ENCODE measurements around the gene GRIK3.

GRIK3 gene

GRCh38 chr1:36977731-36978406 is 56.4 kb downstream of the GRIK3 start:
- DNase-seq (ENCODE audit: low read depth): no peak

- DNase-seq (ENCODE audit: low read depth): no peak
Measured at GRCh38 chr1:36975642-36976041, 58.7 kb downstream of the GRIK3 start.

- no peak for DNase-seq (ENCODE audit: low read depth)
Measured at GRCh38 chr1:36973056-36973455, 61.3 kb downstream of the GRIK3 start.

- DNase-seq (ENCODE audit: low read depth): no peak
Measured at GRCh38 chr1:36971852-36972618, 62.3 kb downstream of the GRIK3 start.

DNA sequence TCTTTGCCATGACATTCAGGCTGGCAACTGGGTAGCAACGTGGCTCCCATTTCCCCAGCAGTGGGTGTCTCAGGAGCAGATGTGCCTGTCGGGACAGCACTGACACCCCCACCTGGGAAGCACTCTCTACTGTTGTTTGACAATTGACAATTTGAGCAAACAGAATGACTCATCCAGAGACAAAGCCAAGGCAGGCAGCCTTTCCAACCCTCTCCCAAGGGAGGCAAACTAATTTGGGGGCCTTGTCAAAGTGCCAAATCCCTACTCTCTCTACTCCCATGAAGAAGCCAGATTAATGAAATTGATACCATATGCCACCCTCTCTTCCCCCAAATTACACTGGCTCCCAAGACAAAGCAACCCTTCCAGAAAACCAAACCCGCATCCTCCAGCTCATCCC is 65.6 kb downstream of the GRIK3 start:
- no peak for DNase-seq (ENCODE audit: low read depth)

DNA sequence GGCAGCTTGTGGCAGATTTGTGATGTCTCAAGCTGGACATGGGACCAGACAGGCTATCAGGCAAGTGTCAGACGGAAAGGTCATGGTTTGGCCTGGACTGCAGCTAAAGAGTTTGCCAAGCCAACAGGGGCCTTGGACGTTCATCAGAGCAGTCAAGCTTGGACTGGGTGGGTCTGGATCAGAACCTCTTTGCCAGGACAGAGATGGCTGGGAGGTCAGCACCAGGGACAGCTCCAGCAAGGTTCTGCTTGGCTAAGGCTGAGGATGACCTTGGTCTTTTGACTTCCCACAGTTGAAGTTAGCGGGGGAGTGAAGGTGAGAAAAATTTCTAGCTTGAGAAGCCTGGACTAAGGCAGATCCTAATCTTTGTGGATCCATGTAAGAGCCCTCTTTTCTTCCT is 68.1 kb downstream of the GRIK3 start:
- DNase-seq (ENCODE audit: low read depth): no peak

- no peak for DNase-seq (ENCODE audit: low read depth)
Measured at GRCh38 chr1:36965275-36966159, 68.8 kb downstream of the GRIK3 start.

DNA sequence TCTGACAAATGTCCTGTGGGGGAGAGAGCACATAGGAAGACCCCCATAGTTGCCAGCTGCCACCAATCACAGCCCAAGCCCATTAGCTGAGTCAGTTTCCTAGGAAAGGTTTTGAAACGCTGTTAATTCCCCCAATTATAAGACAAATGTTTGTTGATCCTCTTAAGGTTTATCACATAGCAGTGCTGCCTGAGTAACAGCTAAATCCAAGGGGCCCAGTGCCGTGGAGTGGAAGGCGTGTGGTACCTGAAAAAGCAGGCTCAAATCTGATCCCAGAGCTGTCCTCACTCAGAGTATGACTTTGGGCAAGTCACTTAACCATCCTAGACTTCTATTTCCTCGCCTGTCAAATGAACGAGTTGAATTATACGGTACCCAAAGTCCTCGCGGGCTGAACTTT is 69.5 kb downstream of the GRIK3 start:
- DNase-seq (ENCODE audit: low read depth): no peak

DNA sequence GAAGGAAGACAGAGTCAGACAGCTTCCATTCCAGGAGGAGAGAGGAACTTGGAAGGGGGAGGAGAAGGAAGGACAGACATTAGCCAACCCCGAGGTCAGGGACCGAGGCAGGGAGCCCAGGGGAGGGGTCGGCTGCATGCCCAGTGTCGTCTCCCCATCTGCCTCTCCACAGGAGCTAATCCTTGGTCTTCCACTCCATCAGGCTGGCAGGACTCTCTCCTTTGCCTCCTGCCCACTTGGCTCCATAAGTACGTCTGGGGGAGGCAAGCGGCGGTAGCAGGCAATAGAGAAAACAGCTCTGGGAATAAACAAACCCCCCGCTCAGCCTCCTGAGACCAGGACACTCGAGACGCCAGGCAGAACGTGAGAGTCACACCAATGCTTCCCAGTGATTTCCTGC is 71.3 kb downstream of the GRIK3 start:
- DNase-seq (ENCODE audit: low read depth): no peak

- no peak for DNase-seq (ENCODE audit: low read depth)
Measured at GRCh38 chr1:36961062-36961615, 73.2 kb downstream of the GRIK3 start.

DNA sequence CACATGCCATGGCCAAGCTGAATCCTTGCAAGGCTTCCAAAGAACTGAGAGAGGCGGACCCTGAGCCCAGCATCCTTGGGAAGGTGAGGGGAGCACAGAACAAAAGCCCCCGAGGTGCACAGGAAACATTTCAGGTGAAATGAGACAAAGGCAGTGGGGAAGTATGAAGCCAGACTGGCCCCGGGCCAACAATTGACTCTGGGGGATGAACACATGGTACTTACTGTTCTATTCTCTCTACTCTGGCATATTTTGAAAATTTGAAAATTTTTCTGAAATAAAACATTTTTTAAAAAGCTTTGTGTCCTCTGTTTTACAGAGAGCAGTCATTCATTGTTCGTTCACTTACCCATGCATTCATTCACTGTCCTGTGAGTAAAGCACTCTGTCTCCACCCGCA is 77.7 kb downstream of the GRIK3 start:
- DNase-seq (ENCODE audit: low read depth): no peak

DNA sequence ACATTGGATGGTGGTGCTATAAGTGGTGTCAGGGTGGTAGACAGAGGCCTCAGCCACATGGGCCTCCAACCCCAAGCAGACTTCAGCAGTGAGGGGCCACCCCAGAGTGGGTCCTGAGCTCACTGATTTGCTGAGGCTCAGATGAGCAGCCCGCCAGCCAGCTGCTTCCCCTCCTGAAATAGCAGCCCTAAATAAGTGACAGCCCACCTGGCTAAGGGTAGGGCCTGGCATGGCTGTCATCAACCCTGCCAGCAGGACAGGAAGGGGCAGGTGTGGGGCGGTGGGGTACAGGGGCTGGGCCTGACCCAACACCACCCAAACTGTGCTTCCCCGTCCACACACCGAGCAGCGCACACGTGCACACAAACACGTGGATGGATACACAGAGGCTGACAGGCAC is 79.3 kb downstream of the GRIK3 start:
- no peak for DNase-seq (ENCODE audit: low read depth)

GRCh38 chr1:36953061-36953460 is 81.3 kb downstream of the GRIK3 start:
- DNase-seq (ENCODE audit: low read depth): no peak

DNA sequence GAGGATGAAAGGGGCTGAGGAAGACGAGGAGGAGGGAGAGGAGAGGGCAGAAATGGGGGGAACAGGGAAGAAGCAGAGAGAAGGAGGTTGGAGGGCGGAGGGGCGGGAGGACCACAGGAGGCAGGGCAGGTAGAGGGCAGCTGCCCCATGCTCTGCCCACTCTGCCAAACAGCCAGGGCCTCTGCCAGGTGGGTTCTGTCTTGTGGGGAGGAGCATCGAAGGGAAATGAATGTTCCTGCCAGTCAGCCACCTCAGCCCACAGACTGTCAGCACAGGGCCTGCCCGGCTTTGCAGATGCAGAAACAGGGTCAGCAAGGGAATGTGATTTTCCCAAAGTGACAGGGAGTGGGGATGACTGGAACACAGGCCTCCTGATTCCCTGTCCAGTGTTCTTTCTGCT is 82.6 kb downstream of the GRIK3 start:
- DNase-seq (ENCODE audit: low read depth): no peak

- DNase-seq (ENCODE audit: low read depth): no peak
Measured at GRCh38 chr1:36951292-36951750, 83.0 kb downstream of the GRIK3 start.

DNA sequence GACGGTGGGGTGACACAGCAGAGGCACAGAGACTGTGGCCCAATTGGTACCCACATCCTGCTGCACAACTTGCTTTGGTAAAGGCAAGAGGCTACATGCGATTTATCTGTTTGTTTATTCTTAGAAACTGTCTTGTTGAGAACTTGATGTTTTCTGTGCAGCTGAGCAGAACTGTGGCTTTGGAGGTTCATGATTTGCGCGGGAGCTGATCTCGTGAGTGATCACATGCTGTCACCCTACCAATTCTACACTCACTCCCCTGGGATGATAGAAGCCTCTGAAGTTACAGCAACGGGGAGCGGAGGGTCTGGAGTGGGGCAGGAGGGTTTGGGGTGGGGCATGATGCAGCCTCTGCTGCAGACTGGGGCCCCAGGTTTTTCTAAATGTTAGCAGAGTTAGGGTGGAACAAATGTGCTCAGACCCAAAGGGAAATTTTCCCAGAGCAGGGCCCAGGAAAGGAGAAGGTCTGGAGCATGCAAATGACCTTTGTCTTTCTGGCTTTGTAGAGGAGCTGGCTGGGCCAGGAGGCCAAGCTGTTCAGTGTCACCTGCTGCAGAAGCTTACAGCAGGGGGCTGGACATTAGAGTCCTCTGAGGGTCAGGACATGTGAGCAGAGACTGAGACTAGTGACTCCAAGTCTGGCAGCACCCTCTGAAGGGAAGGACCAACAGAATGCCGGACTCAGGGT is 83.6 kb downstream of the GRIK3 start:
- DNase-seq (ENCODE audit: low read depth): no peak

DNA sequence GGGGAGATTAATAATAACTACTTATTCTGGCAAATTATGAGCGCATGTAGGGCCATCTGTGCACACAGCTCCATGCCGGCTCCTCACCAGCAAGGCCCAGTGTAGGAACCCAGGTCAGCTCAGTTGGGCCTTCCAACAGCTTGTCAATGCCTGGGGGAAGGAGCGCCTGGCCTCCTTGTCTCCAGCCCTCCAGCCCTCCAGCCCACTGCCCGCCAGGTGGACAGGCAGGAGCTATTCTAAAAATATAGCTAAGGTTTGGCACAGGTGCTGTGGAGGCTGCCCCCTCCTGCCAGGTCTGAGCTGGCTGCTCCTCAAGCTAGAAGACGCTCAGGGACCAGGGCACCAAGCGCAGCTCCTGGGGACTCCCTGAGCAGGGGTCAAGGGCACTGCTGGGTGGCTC is 85.7 kb downstream of the GRIK3 start:
- DNase-seq (ENCODE audit: low read depth): no peak

GRCh38 chr1:36948147-36948546 is 86.2 kb downstream of the GRIK3 start:
- no peak for DNase-seq (ENCODE audit: low read depth)

DNA sequence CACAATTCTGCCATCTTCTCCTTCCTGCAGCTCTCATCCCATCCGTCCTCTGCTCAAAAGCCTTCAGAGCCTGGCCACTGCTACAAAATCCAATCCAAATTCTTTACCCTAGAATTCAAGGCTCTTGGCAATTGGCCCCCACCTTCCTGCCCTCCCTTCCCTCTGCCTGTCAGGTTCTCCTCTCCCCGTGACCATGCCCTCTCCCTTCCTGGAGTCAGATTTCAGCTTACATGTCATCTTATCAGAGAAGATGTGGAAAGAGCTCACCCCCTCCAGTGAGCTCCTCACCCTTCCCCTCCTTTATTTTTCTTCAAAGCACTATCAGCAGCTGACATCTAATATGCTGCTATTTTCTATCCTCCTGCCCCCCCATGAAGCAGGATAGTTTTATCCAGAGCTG is 86.9 kb downstream of the GRIK3 start:
- no peak for DNase-seq (ENCODE audit: low read depth)

DNA sequence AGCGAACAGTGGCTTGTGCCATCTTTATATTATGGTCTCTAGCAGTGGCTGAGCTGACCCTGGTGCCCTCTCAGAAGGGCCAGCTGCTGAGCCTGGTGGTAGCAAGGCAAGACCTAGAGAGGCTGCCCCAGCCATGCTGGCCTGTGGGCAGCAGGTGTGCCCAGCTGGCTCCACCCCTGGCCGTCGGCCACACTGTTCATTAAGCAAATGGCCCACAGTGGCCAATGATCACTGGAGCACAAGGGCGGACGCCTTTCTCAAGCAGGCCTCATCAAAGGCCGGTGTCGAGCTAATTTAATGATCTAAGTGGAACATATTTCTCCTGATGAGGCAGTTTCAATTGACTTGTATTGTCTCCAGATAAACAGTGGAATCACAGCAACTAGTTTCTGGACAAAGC is 89.4 kb downstream of the GRIK3 start:
- no peak for DNase-seq (ENCODE audit: low read depth)

GRCh38 chr1:36942148-36942547 is 92.2 kb downstream of the GRIK3 start:
- DNase-seq (ENCODE audit: low read depth): no peak
